GM21717 (cell line): ENCODE results near the gene PPM1L.
A peak's percentile ranks its signal among the peaks of the same experiment; 100 is the strongest.

Source experiments
- ATAC-seq: cut with Tn5 transposase; IDR thresholded peaks from one replicate; pipeline ENCODE4 v1.9.1; 2021; ENCODE audit warnings: mild to moderate bottlenecking, moderate library complexity; ENCODE audit not compliant: unreplicated experiment

The PPM1L gene

GRCh38 chr3:161026612-161027510 is 270.8 kb downstream of the PPM1L start:
- no peak for ATAC-seq

- no peak for ATAC-seq
Measured at GRCh38 chr3:161028555-161029153, 272.6 kb downstream of the PPM1L start.

GRCh38 chr3:161031134-161031533 is 275.1 kb downstream of the PPM1L start:
- no peak for ATAC-seq

- peak; percentile 90 for ATAC-seq
Measured at GRCh38 chr3:161034913-161035550, 279.0 kb downstream of the PPM1L start.

GRCh38 chr3:161035711-161036110 is 279.7 kb downstream of the PPM1L start:
- no peak for ATAC-seq

- ATAC-seq = no peak
Measured at GRCh38 chr3:161038725-161039124, 282.7 kb downstream of the PPM1L start.

GRCh38 chr3:161042023-161042501 is 286.0 kb downstream of the PPM1L start:
- no peak for ATAC-seq

GRCh38 chr3:161043336-161044035 is 287.5 kb downstream of the PPM1L start:
- ATAC-seq = peak; percentile 85

- ATAC-seq = no peak
Measured at GRCh38 chr3:161049683-161050248, 293.7 kb downstream of the PPM1L start.

- no peak for ATAC-seq
Measured at GRCh38 chr3:161050935-161051334, 294.9 kb downstream of the PPM1L start.

GRCh38 chr3:161051856-161052255 is 295.8 kb downstream of the PPM1L start:
- ATAC-seq = no peak

GRCh38 chr3:161054860-161055604 is 299.0 kb downstream of the PPM1L start:
- no peak for ATAC-seq

GRCh38 chr3:161064413-161064812 is 308.4 kb downstream of the PPM1L start:
- no peak for ATAC-seq

- ATAC-seq = no peak
Measured at GRCh38 chr3:161066930-161067329, 310.9 kb downstream of the PPM1L start.

- ATAC-seq = no peak
Measured at GRCh38 chr3:161067335-161067734, 311.3 kb downstream of the PPM1L start.

- ATAC-seq = peak; percentile 96
Measured at GRCh38 chr3:161069511-161070251, 313.6 kb downstream of the PPM1L start.

- no peak for ATAC-seq
Measured at GRCh38 chr3:161070252-161070930, 314.4 kb downstream of the PPM1L start.

- ATAC-seq = no peak
Measured at GRCh38 chr3:161070980-161071663, 315.1 kb downstream of the PPM1L start.
